Gastroesophageal sphincter (tissue), 3 donors: ENCODE data around the gene ZNF282.

ENCODE experiments used
- EP300 ChIP-seq: sonication (generic); formaldehyde crosslinking; IDR thresholded peaks from one replicate; pipeline ENCODE4 v1.6.1; 2017; ENCODE audit warnings: antibody characterized with exemption, mild to moderate bottlenecking
- POLR2A ChIP-seq, 2 donors: fragments of 450-650 bp; IDR thresholded peaks; one replicate each; pipeline ENCODE4 v1.6.1; 2017; ENCODE audit warnings: antibody characterized with exemption in 2 of 2, mild to moderate bottlenecking in 2 of 2, moderate library complexity in 1 of 2
- TF ChIP-seq, protein P1 (sequence below), 4 experiments: fragments of 200-600 bp in 2 of 4; fragments of 450-650 bp in 2 of 4; sonication (generic) in 1 of 4; IDR thresholded peaks; one replicate each; pipeline ENCODE4 v1.5.1; 2017 to 2019; ENCODE audit warnings: antibody characterized with exemption in 4 of 4, mild to moderate bottlenecking in 2 of 4, moderate library complexity in 2 of 4

DNA sequence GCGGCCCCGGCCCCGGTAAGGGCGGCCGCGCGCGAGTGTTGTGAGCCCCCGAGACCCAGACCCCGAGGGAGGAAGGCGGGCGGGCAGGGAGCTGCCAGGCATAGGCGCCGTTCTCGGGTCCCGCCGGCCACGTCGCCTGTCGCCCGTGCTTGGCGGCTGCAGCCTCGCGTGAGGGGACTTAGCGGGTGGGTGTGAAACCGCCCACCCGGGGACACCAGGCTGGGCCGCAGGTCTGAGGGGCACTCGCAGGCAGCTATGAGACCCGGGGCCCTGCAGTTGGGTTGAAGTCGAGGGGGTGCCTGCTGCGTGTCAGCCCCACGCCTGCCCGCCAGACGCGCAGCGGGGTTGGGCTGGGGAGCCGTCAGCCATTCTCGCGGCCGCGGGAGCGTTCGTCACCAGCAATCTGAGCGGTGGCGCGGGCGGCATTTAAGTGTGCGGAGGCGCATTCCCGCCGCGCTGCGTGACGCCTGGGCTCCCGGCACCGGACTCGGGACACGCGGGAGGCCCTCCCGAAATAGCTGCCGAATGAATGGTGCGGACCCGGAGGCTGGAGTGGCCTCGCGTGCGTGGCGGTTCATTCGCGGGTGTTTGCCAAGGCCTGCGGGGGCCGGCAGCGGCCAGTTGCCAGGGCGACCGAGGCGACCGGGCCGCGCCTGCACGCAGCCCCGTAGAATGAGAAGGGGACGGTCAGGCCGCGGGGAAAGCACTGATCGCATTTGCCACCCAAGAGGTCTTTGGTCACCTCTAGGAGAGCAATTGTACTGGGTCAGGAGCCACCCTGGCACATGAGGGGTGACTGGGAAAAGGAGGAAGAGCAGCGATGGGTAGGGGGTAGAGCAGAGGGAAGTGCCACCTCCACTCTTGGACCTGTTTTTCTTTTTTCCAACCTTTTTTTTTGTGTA is 47.3 kb upstream of the ZNF282 start:
- TF ChIP-seq, protein P1, sequence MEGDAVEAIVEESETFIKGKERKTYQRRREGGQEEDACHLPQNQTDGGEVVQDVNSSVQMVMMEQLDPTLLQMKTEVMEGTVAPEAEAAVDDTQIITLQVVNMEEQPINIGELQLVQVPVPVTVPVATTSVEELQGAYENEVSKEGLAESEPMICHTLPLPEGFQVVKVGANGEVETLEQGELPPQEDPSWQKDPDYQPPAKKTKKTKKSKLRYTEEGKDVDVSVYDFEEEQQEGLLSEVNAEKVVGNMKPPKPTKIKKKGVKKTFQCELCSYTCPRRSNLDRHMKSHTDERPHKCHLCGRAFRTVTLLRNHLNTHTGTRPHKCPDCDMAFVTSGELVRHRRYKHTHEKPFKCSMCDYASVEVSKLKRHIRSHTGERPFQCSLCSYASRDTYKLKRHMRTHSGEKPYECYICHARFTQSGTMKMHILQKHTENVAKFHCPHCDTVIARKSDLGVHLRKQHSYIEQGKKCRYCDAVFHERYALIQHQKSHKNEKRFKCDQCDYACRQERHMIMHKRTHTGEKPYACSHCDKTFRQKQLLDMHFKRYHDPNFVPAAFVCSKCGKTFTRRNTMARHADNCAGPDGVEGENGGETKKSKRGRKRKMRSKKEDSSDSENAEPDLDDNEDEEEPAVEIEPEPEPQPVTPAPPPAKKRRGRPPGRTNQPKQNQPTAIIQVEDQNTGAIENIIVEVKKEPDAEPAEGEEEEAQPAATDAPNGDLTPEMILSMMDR (IDR thresholded peaks at IDR 0.05), result no peak
- no peak for TF ChIP-seq EP300
- no peak for TF ChIP-seq POLR2A (IDR thresholded peaks at IDR 0.05)
